Gastroesophageal sphincter (tissue), 4 donors: ENCODE results near the gene LHX3. TPM values are rescaled to one million over a fixed set of nuclear protein-coding genes. Genes with fewer than 3 reads are reported as not detected.

Experiments
- ATAC-seq: fragments of 150-250 bp; one replicate; pipeline ENCODE4 v1.9.1; 2016; ENCODE audit warnings: mild to moderate bottlenecking, moderate library complexity
- H3K27ac ChIP-seq, 4 donors: fragments of 200-600 bp; sonication (generic) in 3 of 4; 1 replicate in 3 of 4; 2 replicates in 1 of 4; pipeline ENCODE4 v1.5.1; 2016 to 2019
- H3K27me3 ChIP-seq: fragments of 200-600 bp; sonication (generic); one replicate; pipeline ENCODE4 v1.5.1; 2019
- H3K36me3 ChIP-seq, 2 donors: fragments of 200-600 bp; sonication (generic); one replicate each; pipeline ENCODE4 v1.5.1; 2019; ENCODE audit warnings: control low read depth in 1 of 2
- H3K4me1 ChIP-seq, 3 donors: fragments of 200-600 bp; sonication (generic); 1 replicate in 2 of 3; 2 replicates in 1 of 3; pipeline ENCODE4 v1.5.1; 2016 to 2019; ENCODE audit warnings: control low read depth in 2 of 3
- H3K4me3 ChIP-seq, 2 donors: fragments of 200-600 bp; sonication (generic); one replicate each; pipeline ENCODE4 v1.5.1; 2019; ENCODE audit warnings: mild to moderate bottlenecking in 1 of 2, moderate library complexity in 1 of 2
- H3K9me3 ChIP-seq, 3 donors: fragments of 200-600 bp; sonication (generic); one replicate each; pipeline ENCODE4 v1.5.1; 2017 to 2019; ENCODE audit warnings: control low read depth in 2 of 3
- CTCF ChIP-seq, 4 experiments: fragments of 200-600 bp in 2 of 4; fragments of 450-650 bp in 2 of 4; sonication (generic) in 1 of 4; IDR thresholded peaks; one replicate each; pipeline ENCODE4 v1.5.1; 2017 to 2019; ENCODE audit warnings: antibody characterized with exemption in 4 of 4, mild to moderate bottlenecking in 2 of 4, moderate library complexity in 2 of 4
- EP300 ChIP-seq: sonication (generic); formaldehyde crosslinking; IDR thresholded peaks from one replicate; pipeline ENCODE4 v1.6.1; 2017; ENCODE audit warnings: antibody characterized with exemption, mild to moderate bottlenecking
- POLR2A ChIP-seq, 2 donors: fragments of 450-650 bp; IDR thresholded peaks; one replicate each; pipeline ENCODE4 v1.6.1; 2017; ENCODE audit warnings: antibody characterized with exemption in 2 of 2, mild to moderate bottlenecking in 2 of 2, moderate library complexity in 1 of 2
- POLR2AphosphoS5 ChIP-seq: sonication (generic); formaldehyde crosslinking; IDR thresholded peaks from one replicate; pipeline ENCODE4 v1.6.1; 2017; ENCODE audit warnings: antibody characterized with exemption
- WGBS, 2 donors: methylation state at CpG; one replicate each; pipeline ENCODE4 v1.1.5; 2018; ENCODE audit warnings: low coverage in 1 of 2; 5-methylcytosine and 5-hydroxymethylcytosine counted together
- total RNA-seq, 4 donors: library from RNA; depleted of rRNA; stranded (reverse); fragments of >200 nt; gene quantifications; one replicate each; pipeline ENCODE4 v1.1.0, GENCODE V29; 2016

The LHX3 gene
- total RNA-seq, 4 donors from 2014 or later, result not detected

- no peak overlapping the region for H3K27ac ChIP-seq
- H3K9me3 ChIP-seq, result no peaks in the 10 kb centered on the region
- no peak overlapping the region for H3K4me3 ChIP-seq
- TF ChIP-seq CTCF (IDR thresholded peaks at IDR 0.05), result no peak
- TF ChIP-seq POLR2A (IDR thresholded peaks at IDR 0.05), result no peak
- TF ChIP-seq POLR2AphosphoS5, result no peak
- TF ChIP-seq EP300, result no peak
- peaks cover 100% of the 10 kb centered on the region for H3K27me3 ChIP-seq
- no peaks in the 10 kb centered on the region for H3K36me3 ChIP-seq
- no peak for ATAC-seq
- peaks cover 0 to 21% (median 0%) of the 10 kb centered on the region in 3 donors for H3K4me1 ChIP-seq
- WGBS, 2 donors, result 100% methylated on average over 2 of the region's 11 CpGs; no CpG with 5 or more reads in 1 of the 2 donors
These were observed 14.3 kb downstream of the LHX3 start for GRCh38 chr9:136190656-136191055.

GRCh38 chr9:136190237-136190601 is 14.7 kb downstream of the LHX3 start:
- Histone ChIP-seq H3K36me3 (no peaks in the 10 kb centered on the region), H3K27me3 (peaks cover 100% of the 10 kb centered on the region), H3K9me3 (no peaks in the 10 kb centered on the region), H3K4me1 (peaks cover 0 to 21% (median 0%) of the 10 kb centered on the region in 3 donors), H3K4me3 (no peak overlapping the region), H3K27ac (no peak overlapping the region)
- no peak for ATAC-seq
- WGBS, 2 donors, result 28% methylated on average over 2 of the region's 7 CpGs; no CpG with 5 or more reads in 1 of the 2 donors
- TF ChIP-seq EP300, result no peak
- no peak for TF ChIP-seq POLR2A (IDR thresholded peaks at IDR 0.05)
- no peak for TF ChIP-seq POLR2AphosphoS5
- no peak for TF ChIP-seq CTCF (IDR thresholded peaks at IDR 0.05)

GRCh38 chr9:136189394-136190236 is 15.3 kb downstream of the LHX3 start:
- Histone ChIP-seq H3K27me3 (peaks cover 100% of the 10 kb centered on the region), H3K27ac (no peak overlapping the region), H3K4me1 (peaks cover 0 to 21% (median 0%) of the 10 kb centered on the region in 3 donors), H3K9me3 (no peaks in the 10 kb centered on the region), H3K36me3 (no peaks in the 10 kb centered on the region), H3K4me3 (no peak overlapping the region)
- no peak for ATAC-seq
- TF ChIP-seq EP300, result no peak
- no peak for TF ChIP-seq POLR2AphosphoS5
- 40% methylated on average over 1 of the region's 28 CpGs; no CpG with 5 or more reads in 1 of the 2 donors for WGBS, 2 donors

GRCh38 chr9:136187683-136188586 is 17.0 kb downstream of the LHX3 start:
- H3K36me3 ChIP-seq, result no peaks in the 10 kb centered on the region
- H3K4me1 ChIP-seq, result peaks cover 0 to 8% (median 0%) of the 10 kb centered on the region in 3 donors
- H3K4me3 ChIP-seq, result no peak overlapping the region
- TF ChIP-seq CTCF (IDR thresholded peaks at IDR 0.05) (no peak), EP300 (no peak), POLR2A (IDR thresholded peaks at IDR 0.05) (no peak)
- no peak overlapping the region for H3K27ac ChIP-seq
- H3K27me3 ChIP-seq, result peaks cover 93% of the 10 kb centered on the region
- 40 to 54% methylated on average over 9 of the region's 25 CpGs for whole genome bisulfite sequencing, 2 donors
- no peaks in the 10 kb centered on the region for H3K9me3 ChIP-seq
- ATAC-seq, result no peak

DNA sequence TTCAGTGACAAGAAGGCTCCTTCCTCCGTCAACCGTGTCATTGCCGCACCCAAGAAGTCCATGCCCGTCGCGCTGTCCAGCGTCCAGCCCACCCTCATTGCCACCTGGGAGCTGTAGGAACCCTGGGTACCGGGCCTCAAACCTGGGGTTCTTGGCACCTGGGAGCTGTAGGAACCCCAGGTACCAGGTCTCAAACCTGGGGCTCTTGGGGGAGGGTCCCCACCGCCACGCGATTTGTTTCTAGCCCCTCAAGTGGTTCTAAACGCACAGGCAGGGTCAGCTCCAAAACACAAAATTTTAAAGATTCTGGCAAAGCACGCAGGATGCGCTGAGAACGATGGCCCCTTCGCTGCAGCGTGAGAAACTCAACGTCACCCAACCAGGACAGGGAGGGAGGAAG is 17.7 kb downstream of the LHX3 start:
- TF ChIP-seq POLR2AphosphoS5 (no peak), CTCF (IDR thresholded peaks at IDR 0.05) (no peak), POLR2A (IDR thresholded peaks at IDR 0.05) (no peak), EP300 (no peak)
- no peak overlapping the region for H3K4me3 ChIP-seq
- 80% methylated on average over 2 of the region's 18 CpGs; no CpG with 5 or more reads in 1 of the 2 donors for WGBS, 2 donors
- peaks cover 0 to under 1% (median 0%) of the 10 kb centered on the region in 3 donors for H3K4me1 ChIP-seq
- ATAC-seq, result no peak
- H3K9me3 ChIP-seq, result no peaks in the 10 kb centered on the region
- peaks cover 92% of the 10 kb centered on the region for H3K27me3 ChIP-seq
- no peaks in the 10 kb centered on the region for H3K36me3 ChIP-seq
- no peak overlapping the region for H3K27ac ChIP-seq
